DOHH2 (cell line): ENCODE results near the gene TPX2.

Source experiments
- H3F3A ChIP-seq: fragments of 200-600 bp; sonication (generic), shearing (Covaris generic); 2 replicates; pipeline ENCODE4 v1.6.0; 2016; ENCODE audit warnings: antibody characterized with exemption, mild to moderate bottlenecking; ENCODE audit not compliant: control insufficient read depth, insufficient read depth
- H3K27ac ChIP-seq: fragments of 200-600 bp; sonication (generic); 2 replicates; pipeline ENCODE4 v1.5.1; 2014; ENCODE audit warnings: low read depth, mild to moderate bottlenecking, low read length, moderate library complexity
- H3K27me3 ChIP-seq: fragments of 200-600 bp; sonication (generic); 2 replicates; pipeline ENCODE4 v1.6.1; 2014; ENCODE audit warnings: mild to moderate bottlenecking, low read length, mixed read lengths; ENCODE audit not compliant: control insufficient read depth
- H3K36me3 ChIP-seq: fragments of 200-600 bp; sonication (generic); 2 replicates; pipeline ENCODE4 v1.6.1; 2014; ENCODE audit warnings: mild to moderate bottlenecking, low read length, moderate library complexity, mixed read lengths; ENCODE audit not compliant: control insufficient read depth
- H3K4me1 ChIP-seq: fragments of 200-600 bp; sonication (generic); 2 replicates; pipeline ENCODE4 v1.6.1; 2014; ENCODE audit warnings: mild to moderate bottlenecking, low read length, mixed read lengths; ENCODE audit not compliant: control insufficient read depth
- H3K4me2 ChIP-seq: fragments of 200-600 bp; sonication (generic); 2 replicates; pipeline ENCODE4 v1.6.0; 2014; ENCODE audit warnings: mild to moderate bottlenecking, low read length, moderate library complexity
- H3K4me3 ChIP-seq: fragments of 200-600 bp; sonication (generic); 2 replicates; pipeline ENCODE4 v1.5.1; 2014; ENCODE audit warnings: mild to moderate bottlenecking, low read length, mixed read lengths
- H3K79me2 ChIP-seq: fragments of 200-600 bp; sonication (generic); 2 replicates; pipeline ENCODE4 v1.6.1; 2014; ENCODE audit warnings: mild to moderate bottlenecking, low read length, mixed read lengths; ENCODE audit not compliant: control insufficient read depth
- H3K9me2 ChIP-seq: fragments of 200-600 bp; sonication (generic); replicated peaks from 2 replicates; pipeline ENCODE4 v1.6.1; 2014; ENCODE audit warnings: mild to moderate bottlenecking, low read length, mixed read lengths; ENCODE audit not compliant: control insufficient read depth
- H3K9me3 ChIP-seq: fragments of 200-600 bp; sonication (generic); 2 replicates; pipeline ENCODE4 v1.6.1; 2014; ENCODE audit warnings: antibody characterized with exemption, low read length, mixed read lengths; ENCODE audit not compliant: control insufficient read depth, insufficient read depth
- H4K20me1 ChIP-seq: fragments of 200-600 bp; sonication (generic); 2 replicates; pipeline ENCODE4 v1.6.0; 2014; ENCODE audit warnings: low read depth, mild to moderate bottlenecking, antibody characterized with exemption, low read length, moderate library complexity; ENCODE audit not compliant: control insufficient read depth, insufficient read depth
- CTCF ChIP-seq: fragments of 200-600 bp; sonication (generic); IDR thresholded peaks from one replicate; pipeline ENCODE4 v1.5.1; 2014; ENCODE audit warnings: antibody characterized with exemption, mild to moderate bottlenecking, low read depth, low read length; ENCODE audit not compliant: poor library complexity, severe bottlenecking
- EZH2phosphoT487 ChIP-seq: fragments of 200-600 bp; sonication (generic); IDR thresholded peaks from 2 replicates; pipeline ENCODE4 v1.6.1; 2017; ENCODE audit warnings: borderline replicate concordance, mild to moderate bottlenecking, antibody characterized with exemption, low read length, moderate library complexity, mixed read lengths

Gene TPX2

GRCh38 chr20:31722257-31723068 lies 16.6 kb upstream of the TPX2 start, which contains the start of gene BCL2L1:
BCL2L1 (minus strand) TSS chr20:31722868; CDS start chr20:31722218, 650 bp downstream.
- no peaks in the 10 kb centered on the region for H4K20me1 ChIP-seq
- H3K4me1 ChIP-seq = peaks cover 55% of the 10 kb centered on the region
- H3K4me3 ChIP-seq = peak within 1 kb of the TSS; percentile 96
- H3F3A ChIP-seq = peaks cover 3% of the 10 kb centered on the region; the same call in 1 of the 2 replicates
- H3K36me3 ChIP-seq = peaks cover 45% of the 10 kb centered on the region
- H3K27me3 ChIP-seq = no peaks in the 10 kb centered on the region
- TF ChIP-seq CTCF (peak; percentile 56), EZH2phosphoT487 (no peak)
- peaks cover 51% of the 10 kb centered on the region for H3K79me2 ChIP-seq
- H3K27ac ChIP-seq = peak within 1 kb of the TSS; percentile 78
- H3K4me2 ChIP-seq = peak within 1 kb of the TSS; percentile 98
- H3K9me2 ChIP-seq = no peaks in the 10 kb centered on the region
- no peaks in the 10 kb centered on the region for H3K9me3 ChIP-seq

GRCh38 chr20:31723069-31723318 lies 16.1 kb upstream of the TPX2 start:
- Histone ChIP-seq H3K79me2 (peaks cover 46% of the 10 kb centered on the region), H3K27me3 (no peaks in the 10 kb centered on the region), H3K4me2 (peak overlapping the region; percentile 98), H3K27ac (peak overlapping the region; percentile 78), H3K9me3 (no peaks in the 10 kb centered on the region), H3K36me3 (peaks cover 39% of the 10 kb centered on the region), H3F3A (peaks cover 3% of the 10 kb centered on the region; the same call in 1 of the 2 replicates), H3K9me2 (no peaks in the 10 kb centered on the region), H3K4me1 (peaks cover 50% of the 10 kb centered on the region), H3K4me3 (peak overlapping the region; percentile 96), H4K20me1 (no peaks in the 10 kb centered on the region)
- peak; percentile 10 for TF ChIP-seq CTCF
- TF ChIP-seq EZH2phosphoT487 = no peak

- Histone ChIP-seq H3K4me3 (peak overlapping the region; percentile 96), H3K27me3 (no peaks in the 10 kb centered on the region), H3K9me2 (no peaks in the 10 kb centered on the region), H3K4me1 (peaks cover 48% of the 10 kb centered on the region), H4K20me1 (no peaks in the 10 kb centered on the region), H3F3A (peaks cover 3% of the 10 kb centered on the region; the same call in 1 of the 2 replicates), H3K27ac (peak overlapping the region; percentile 78), H3K9me3 (no peaks in the 10 kb centered on the region), H3K36me3 (peaks cover 38% of the 10 kb centered on the region), H3K79me2 (peaks cover 44% of the 10 kb centered on the region), H3K4me2 (peak overlapping the region; percentile 98)
- TF ChIP-seq CTCF (peak; percentile 90), EZH2phosphoT487 (no peak)
Measured at GRCh38 chr20:31723319-31724078, 15.6 kb upstream of the TPX2 start.
